ENCODE measurements around the gene CGNL1.

GRCh38 chr15:57599296-57599810 is 223.0 kb downstream of the CGNL1 start:
- TF ChIP-seq CTCF (IDR thresholded peaks at IDR 0.05) (no peak), POLR2A (IDR thresholded peaks at IDR 0.05) (no peak)
